Activated CD4-positive, alpha-beta T cell treated with anti-CD3 and anti-CD28 coated beads, Interleukin-2, amount 50 U/mL, for 1 hour (primary cell): ENCODE measurements around the gene INTS12.
"Not testable (repeated sequence)": the region's sequence is repeated elsewhere in the genome, so short reads cannot be mapped to it uniquely, and the experiment has no call there.

Experiments
- DNase-seq: peaks from one replicate; pipeline ENCODE4 v3.0.0-alpha.2; 2020

The INTS12 gene

GRCh38 chr4:105708181-105709080 lies at the start of gene INTS12, which contains the start of gene GSTCD:
Gene INTS12 (minus strand): TSS chr4:105708689. CDS start chr4:105700005, 8,684 bp downstream.
Gene GSTCD (plus strand): TSS chr4:105708784. CDS start chr4:105717614, 8,830 bp downstream.
- DNase-seq, result peak; percentile 84

DNA sequence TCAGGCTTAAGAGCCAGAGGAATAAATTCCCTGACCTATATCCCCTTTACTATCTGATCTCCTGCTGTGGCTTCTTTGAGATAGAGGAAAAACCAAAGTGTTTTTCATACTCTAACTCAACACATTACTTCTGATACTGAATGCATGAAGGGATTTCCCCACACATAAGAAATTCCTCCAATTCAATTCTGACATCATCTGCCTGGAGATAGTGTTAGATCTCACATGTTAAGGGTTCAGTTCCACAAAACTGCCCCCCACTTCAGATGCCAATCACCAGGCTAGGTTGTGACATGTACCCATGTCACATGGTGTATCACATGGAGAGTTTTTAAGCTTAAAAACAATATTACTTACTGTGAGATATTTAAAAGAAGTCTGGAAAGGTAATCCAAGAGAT lies 46.9 kb upstream of the INTS12 start:
- DNase-seq, result no peak

DNA sequence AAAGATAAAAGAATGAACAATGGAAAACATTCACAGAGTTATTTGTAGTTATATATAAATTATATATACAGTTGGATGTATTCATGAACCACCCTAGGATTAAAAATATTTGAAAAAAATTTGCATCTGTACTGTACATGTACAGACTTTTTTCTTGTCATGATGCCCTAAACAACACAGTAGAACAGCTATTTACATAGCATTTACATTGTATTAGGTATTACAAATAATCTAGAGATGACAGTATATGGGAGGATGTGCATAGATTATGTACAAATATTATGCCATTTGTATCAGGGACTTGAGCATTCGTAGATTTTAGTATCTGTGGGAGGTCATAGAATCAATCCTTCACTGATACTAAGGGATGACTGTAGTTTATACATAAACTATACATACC lies 44.9 kb upstream of the INTS12 start:
- no peak for DNase-seq

DNA sequence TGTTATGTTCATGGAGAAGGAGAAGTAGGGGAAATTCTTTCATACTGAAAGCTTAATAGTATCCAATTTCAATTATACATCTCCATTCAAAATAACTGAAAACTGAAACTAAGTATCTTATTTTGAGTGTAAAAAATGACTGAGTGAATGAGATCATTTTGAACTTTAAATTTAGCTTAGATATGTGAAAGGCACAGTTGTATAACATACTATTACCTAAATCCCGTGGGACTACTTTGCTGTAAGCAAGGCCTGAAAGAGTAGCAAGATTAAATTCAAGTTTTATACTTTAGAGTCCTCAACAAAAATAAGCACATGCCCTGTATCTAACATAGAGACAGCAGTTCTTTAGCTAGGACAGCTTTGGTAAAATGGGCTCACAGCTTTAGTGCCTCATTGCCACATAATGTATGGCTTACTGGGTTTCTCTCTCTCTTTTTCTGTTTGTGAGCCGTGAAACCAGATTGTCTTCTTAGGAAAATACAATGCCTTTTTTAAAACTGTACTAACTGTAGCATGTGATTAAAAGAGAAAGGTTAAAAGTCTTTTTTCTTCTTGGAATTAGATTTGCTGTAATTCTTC lies 43.3 kb upstream of the INTS12 start:
- no peak for DNase-seq

GRCh38 chr4:105748222-105748621 lies 39.7 kb upstream of the INTS12 start:
- no peak for DNase-seq

GRCh38 chr4:105741548-105741947 lies 33.1 kb upstream of the INTS12 start:
- no peak for DNase-seq

- DNase-seq, result not testable (repeated sequence)
Observed at GRCh38 chr4:105735217-105735616, 26.7 kb upstream of the INTS12 start.

DNA sequence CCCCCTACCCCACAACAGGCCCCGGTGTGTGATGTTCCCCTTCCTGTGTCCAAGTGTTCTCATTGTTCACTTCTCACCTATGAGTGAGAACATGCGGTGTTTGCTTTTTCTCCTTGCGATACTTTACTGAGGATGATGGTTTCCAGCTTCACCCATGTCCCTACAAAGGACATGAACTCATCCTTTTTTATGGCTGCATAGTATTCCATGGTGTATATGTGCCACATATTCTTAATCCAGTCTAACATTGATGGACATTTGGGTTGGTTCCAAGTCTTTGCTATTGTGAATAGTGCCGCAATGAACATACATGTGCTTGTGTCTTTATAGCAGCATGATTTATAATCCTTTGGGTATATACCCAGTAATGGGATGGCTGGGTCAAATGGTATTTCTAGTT lies 21.4 kb upstream of the INTS12 start:
- DNase-seq, result not testable (repeated sequence)

- DNase-seq, result no peak
Observed at GRCh38 chr4:105725623-105726022, 17.1 kb upstream of the INTS12 start.

DNA sequence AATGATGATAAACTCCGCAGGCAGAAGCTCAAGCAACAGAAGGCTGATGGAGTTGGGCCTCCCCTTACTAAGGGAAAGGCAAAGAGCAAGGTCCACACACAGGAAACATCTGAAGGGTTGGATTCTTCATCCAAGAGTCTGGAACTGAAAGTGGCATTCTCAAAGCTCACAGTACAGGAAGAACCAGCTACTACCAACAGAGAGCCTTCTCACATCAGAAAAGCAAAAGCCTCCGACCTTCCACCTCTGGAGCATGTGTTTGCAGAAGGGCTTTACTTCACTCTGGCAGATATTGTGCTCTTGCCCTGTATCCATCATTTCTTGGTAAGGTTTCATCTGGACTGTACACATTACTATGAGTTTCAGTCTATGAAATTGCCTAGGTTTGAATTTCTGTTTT lies 10.7 kb upstream of the INTS12 start:
- no peak for DNase-seq

GRCh38 chr4:105715692-105716278 lies 7.3 kb upstream of the INTS12 start:
- DNase-seq, result no peak

- no peak for DNase-seq
Observed at GRCh38 chr4:105714932-105715331, 6.4 kb upstream of the INTS12 start.

DNA sequence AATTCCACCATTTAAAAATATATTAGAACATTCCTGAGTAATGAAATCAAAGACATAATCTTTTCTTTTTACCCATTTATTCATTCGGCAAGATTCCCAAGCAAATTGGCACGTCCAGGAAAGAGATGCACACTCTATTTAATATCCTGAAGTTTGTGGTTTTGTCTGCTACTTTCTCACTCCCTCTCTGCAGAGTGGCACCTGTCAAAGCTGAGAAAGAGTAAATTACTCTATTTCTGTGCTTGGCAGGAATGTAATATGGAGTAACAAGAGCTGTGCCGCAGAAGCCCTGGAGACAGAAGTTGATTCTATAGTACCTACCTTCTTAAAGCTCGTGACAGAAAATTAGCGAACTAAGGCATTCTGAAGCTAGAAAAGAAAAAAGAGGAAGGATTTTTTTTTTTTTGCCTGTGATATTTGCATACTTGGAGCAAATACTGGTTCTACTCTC lies 5.6 kb upstream of the INTS12 start:
- DNase-seq, result no peak

- no peak for DNase-seq
Observed at GRCh38 chr4:105712766-105713165, 4.3 kb upstream of the INTS12 start.

- DNase-seq, result no peak
Observed at GRCh38 chr4:105710678-105711077, 2.2 kb upstream of the INTS12 start.

DNA sequence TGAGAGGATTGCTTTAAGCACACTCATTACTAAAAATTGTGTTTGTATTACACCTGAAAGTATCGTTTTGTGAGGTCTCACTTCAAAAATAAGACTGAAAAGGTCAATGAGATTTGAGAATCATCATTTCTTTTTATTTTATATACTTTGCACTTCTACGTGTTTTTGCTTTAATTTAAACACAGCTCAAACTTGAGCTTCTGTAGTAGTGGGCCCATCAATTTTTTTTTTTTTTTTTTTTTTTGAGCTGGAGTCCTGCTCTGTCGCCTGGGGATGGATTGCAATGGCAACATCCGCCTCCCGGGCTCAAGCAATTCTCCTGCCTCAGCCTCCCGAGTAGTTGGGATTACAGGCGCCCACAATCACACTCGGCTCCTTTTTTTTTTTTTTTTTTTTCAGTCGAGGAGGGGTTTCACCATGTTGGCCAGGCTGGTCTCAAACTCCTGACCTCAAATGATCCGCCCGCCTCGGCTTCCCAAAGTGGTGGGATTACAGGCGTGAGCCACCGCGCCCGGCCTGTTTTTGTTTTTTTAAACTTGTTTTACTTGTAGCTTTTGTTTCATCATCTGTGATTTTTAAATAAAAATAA lies 1.6 kb upstream of the INTS12 start:
- DNase-seq, result no peak

GRCh38 chr4:105709081-105709450 lies 577 bp upstream of the INTS12 start:
- no peak for DNase-seq

- no peak for DNase-seq
Observed at GRCh38 chr4:105707782-105708180, 708 bp downstream of the INTS12 start.

GRCh38 chr4:105698607-105699006 lies 9.9 kb downstream of the INTS12 start:
- no peak for DNase-seq

GRCh38 chr4:105695832-105696231 lies 12.7 kb downstream of the INTS12 start:
- not testable (repeated sequence) for DNase-seq

GRCh38 chr4:105694812-105695211 lies 13.7 kb downstream of the INTS12 start:
- not testable (repeated sequence) for DNase-seq

GRCh38 chr4:105686571-105686970 lies 21.9 kb downstream of the INTS12 start:
- no peak for DNase-seq

DNA sequence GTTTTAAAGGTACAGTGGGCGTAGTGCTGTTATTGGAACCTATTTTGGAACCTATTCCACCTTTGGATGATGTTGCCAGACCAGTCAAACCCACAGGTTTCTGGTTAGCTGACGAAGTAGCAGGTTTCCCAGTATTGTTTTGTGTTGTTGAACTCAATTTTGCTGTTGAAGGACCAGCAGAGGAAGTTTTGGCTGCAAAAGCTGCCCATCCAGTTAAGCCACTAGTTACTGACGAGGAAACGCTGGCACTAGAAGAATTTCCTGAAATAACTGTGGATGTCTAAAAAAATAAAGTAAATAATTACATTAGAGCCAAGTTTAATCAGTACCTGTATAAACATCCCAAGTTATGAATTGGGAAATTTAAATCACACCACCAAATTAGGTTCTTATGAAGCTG lies 25.5 kb downstream of the INTS12 start:
- DNase-seq, result no peak
